ENCODE data around the gene EHD4.

EHD4 gene

DNA sequence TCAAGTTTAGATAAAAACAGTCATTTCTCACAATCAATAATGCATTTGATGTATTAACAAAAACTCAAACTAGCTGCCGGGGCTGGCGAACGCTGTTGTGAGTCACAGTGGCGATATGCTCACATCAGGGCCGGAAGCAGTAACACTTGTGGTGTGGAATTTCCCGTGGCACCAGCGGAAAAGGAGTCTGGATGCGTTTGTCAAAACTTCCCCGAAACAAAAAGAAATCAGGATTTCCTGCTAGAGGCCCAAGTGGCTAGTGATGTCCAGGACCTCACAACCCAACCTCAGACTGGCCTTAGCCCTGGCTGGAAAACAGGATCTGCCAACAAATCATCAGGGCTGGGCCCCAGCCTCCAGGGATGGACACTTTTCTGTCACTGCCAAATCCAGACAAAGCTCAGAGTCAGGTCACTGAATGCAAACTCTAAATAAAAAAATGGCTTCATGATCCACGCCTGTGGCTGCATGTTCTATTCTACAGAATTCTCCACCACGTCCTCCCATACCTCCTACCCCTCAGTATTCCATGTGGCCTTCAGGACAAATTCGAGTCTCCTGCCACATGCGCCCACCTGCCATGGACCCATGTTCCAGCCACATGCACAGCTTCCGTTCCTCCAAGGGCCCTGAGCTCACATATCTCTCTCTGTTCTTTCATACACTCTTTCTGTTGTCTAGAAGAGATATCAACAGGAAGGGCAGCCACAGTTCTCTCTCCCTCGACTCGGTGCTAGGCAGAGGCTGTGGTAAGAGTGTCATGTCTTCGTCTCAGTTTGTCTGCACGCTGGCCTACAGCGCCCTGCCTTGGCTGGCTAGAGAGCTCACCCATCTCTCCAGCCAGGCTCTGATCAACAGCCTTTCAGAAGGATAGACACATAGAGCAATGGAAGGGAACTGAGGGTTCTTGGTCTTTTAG lies 35.4 kb downstream of the EHD4 start:
- DNase-seq (ENCODE audit: low read depth), result peak; percentile 31

DNA sequence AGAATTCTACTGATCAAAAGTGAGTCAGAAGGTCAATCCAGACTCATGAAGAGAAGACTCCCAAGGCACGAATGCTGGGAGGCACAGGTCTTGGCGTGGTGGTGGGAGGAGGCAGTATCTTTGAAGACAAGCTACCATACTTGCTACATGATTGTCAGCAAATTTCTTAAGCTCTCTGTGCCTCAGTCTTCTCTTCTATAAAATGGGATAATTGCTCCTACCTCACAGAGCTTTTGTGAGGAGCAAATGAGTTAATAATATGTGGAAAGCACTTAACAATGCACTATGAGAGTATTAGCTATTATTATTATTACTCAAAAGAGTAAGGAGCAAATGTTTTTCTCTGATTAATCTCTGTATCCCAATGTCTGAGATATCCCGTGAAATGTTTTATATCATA lies 36.2 kb downstream of the EHD4 start:
- DNase-seq (ENCODE audit: low read depth), result no peak

DNA sequence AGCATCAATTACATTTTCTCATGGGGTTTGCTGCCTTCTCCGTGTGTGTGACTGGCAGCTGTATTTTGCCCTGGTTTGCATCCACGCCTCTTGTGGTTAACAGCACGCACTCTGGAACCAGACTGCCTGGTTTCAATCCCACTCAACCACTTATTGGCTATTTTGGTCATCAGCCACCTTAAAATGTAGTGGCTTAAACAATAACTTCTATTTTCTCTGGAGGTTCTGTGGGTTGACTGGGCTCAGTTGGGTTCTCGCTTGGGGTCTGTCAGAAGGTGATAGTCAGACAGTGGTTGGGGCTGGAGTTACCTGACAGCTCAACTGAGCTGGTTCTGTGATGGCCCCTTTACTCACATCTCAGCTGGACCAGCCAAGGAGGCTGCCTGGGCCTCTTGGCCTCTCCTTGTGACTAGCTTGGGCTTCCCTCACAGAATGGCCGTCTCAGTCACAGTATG lies 36.8 kb downstream of the EHD4 start:
- no peak for DNase-seq (ENCODE audit: low read depth)

DNA sequence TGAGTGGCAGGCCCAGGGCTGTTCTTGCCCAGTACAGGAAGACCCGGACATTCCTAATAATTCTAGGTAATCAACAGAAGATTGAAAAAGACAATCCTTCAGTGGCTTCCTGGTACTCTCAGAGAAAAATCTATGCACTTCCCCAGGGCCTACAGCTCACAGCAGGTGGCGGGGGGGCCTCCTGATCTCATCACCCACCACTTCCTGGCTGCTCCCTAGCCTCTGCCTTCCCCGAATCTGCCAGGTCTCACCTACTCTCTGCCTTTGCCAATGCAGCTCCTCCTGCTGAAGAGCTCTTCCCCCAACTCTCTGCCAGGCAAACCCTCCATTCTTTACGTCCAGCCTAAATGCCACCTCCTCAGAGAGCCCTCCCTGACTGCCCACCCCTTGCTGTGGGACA lies 37.5 kb downstream of the EHD4 start:
- DNase-seq (ENCODE audit: low read depth), result peak; percentile 86

DNA sequence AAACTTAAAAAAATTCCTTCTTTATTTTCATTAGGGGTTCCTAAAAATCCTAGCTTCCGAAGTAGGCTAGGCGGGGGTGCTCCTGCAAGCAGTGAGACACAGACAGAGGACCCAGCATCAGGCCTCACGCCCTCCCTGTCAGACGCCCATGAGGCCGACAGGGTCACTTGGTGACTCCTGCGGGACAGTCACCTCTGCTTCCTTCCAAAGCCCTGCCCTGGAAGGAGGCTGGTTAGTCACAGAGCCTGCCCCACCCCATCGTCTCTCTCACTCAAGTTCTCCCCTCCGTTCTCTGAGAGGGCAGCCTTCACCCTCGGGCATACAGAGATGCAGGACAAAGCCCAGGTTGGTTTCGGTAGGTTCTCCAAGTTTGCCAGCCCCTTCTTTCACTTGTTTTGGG lies 38.6 kb downstream of the EHD4 start:
- DNase-seq (ENCODE audit: low read depth), result peak; percentile 88

DNA sequence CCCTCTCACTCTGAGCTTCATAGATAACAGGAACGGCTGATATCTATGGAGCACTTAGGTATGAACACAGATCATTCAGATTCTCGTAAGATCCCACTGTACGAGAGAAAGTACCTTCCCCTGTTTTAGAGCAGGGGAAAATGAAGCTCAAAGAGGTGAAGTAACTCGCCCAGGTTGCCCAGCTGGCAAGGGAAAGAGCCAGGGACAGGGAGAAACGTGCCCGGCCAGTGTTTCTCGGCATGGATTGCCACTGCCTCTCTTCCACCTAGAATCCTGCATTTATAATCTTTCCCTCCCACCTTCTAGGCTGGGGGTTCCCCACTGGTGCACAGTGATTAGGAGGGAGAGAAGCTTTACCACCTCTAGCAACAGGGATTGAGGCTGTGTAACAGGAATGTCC lies 39.0 kb downstream of the EHD4 start:
- DNase-seq (ENCODE audit: low read depth), result no peak

DNA sequence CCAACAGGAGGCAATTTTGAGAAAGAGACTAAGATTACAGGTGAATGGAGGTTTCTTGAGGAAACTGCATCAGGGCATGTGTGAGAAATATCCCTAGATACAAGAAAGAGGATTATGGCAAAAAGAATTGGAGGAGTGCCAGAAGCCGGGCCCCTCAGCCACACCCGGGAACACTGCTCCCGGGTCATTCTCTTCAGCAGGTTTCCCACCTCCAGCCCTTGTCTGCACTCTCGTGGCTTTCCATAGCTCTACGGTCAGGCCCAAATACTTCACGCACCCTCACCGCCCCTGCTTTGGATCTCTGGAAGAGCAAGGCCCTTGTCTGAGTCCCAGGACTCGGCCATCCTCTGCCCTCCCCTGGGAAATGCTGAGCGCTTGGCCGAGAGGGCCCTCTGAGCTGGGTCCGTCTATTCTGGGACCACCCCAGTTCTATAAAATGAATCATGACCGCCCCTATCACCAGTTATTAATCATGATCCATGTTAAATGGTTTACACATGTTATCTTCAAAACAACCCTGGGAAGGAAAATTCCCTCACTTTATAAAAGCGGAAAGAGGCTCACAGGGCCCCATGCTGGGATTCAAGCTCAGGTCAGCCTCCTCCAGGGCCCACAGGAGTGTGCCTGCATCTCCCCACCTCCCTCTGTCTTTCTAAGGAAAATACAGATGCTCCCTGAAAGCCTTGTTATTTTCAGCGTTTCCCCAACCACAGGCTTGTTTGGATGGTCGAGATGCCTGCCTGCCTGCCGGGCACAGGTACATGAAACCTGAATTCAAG lies 39.7 kb downstream of the EHD4 start:
- DNase-seq (ENCODE audit: low read depth), result no peak

DNA sequence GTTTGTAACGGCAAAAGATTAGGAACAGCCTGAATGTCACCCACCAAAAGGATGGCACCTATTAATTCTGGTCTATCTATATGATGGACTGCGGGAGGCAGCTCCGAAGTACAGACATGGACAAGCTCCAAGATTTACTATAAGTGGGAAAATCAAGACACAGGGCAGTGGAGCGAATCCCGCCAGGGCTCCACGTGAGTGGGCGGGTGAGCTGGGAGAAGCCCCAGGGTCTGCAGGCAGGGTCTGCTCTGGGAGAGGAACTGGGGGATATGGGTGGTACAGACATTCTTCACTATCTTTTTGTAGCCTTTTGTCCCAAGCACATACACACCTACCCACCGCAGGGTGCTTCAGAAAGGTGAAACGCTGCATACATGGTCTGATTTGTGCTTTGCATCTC lies 40.3 kb downstream of the EHD4 start:
- DNase-seq (ENCODE audit: low read depth), result no peak

DNA sequence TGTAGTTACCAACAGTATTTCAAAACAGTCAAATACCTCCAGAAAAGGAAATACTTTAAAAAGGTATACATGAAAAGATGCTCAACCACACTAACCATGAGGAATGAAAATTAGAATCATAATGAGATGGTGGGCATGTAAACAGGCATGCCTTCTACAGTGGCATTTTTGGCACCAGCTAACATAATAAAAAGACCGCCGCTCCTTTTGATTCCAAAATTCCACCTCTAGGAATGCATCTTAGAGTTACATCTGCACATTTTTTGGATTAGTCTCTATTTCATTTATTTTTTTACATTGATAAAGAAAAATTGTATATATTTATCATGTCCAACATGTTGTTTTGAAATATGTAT lies 41.5 kb downstream of the EHD4 start:
- DNase-seq (ENCODE audit: low read depth), result no peak

DNA sequence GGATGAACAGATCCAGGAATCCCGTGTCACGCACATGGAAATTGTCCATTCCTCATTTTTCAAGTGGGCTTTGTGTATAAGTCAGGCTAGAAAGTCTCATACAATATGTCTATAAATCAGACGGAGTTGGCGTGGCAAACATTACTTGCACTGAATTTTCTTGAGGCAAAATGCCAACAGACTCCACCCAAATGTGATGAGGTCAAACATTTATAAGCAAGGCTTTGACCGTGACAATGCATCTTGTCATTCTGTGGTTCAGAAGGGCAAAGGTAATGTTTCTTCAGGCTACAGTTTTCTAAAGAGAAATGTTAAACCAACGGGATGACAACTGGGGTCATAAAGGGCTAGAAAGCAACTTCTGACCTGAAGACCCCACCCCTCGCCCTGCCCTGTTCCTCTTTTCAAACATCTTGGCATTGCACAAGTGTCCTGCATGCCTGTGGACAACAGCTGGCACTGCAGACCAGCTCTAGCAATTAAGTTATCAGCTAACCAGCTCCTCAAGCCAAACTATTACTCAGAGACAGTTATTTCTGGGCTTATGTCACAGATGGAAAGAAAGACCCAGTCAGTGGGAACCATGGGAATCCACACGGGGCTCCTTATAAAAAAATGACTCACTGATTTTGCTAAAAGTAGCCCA lies 42.0 kb downstream of the EHD4 start:
- DNase-seq (ENCODE audit: low read depth), result peak; percentile 94

DNA sequence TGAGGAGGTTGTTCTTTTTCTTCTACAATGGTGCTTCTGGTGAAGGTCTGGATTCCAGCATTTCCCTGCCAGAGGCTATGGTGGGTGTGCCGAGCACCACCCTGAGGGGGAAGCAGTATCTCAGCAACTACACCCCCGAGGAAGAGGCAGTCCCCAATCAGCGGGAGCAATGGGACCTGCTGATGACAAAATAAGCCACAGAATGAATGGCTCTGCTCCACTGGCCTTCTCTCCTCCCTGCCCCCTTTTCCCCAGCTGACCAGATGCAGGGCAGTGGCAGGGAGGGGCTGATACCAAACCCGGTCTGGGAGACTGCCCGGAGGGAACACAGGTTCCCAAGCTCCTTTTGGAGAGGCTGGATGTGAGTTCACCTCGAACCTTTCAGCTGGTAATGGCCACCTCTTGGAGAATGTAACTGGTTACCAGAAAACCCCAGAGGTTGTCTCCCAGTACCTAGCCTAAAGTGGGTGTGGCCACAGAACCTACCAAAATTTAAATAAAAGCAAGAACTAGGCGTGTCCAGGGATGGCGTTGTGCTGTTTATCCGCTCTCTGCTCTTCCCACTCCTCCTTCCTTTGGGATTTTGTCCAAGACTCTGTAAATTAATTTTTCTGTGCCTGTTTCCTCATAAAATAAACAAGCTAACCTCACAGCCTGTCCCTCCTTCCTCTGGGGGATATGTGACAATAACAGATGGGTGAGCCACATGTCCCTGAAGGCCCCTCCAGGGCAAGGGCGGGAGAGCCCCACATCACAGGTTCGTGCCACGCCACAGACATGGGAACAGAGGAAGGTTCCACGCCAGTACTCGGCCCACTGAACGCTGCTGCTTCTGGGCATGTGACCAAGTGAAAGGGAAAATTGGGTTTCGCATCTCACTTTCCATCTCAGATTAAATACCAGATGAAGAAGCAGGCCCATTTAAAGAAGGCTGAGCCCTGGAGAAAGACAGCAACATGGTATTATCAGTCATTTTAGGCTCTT lies 43.4 kb downstream of the EHD4 start:
- no peak for DNase-seq (ENCODE audit: low read depth)

DNA sequence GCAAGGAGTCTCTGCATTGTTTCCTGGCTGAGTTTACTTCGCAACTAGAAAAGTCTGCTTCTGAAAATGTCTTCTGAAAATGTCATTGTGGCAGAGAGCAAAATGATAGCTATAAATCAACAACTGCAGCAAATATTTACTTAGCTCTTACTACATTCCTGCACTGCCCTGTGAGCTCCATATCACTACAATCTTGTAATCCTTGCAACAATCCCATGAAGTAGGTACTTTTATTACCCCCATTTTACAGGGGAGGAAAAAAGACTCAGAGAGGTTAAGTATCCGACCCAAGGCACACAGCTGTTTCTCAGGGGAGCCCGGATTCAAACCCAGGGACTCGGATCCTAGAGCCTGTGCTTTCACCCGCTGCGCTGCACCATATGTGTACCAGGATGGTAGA lies 44.3 kb downstream of the EHD4 start:
- DNase-seq (ENCODE audit: low read depth), result no peak

DNA sequence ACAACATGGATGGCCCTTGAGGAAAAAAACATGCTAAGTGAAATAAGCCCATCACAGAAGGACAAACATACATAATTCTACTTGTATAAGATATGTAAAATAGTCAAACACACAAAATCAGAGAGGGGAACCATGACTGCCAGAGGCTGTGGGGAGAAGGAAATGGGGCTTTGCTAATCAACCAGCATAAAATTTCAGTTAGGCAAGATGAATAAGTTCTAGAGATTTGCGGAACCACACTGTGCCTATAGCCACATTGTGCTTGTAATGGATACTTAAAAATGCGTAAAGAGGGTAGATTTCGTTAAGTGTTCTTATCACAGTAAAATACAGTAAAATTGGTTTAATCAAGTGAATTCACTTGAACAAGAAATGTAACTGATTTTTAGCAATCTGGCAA lies 44.8 kb downstream of the EHD4 start:
- no peak for DNase-seq (ENCODE audit: low read depth)

DNA sequence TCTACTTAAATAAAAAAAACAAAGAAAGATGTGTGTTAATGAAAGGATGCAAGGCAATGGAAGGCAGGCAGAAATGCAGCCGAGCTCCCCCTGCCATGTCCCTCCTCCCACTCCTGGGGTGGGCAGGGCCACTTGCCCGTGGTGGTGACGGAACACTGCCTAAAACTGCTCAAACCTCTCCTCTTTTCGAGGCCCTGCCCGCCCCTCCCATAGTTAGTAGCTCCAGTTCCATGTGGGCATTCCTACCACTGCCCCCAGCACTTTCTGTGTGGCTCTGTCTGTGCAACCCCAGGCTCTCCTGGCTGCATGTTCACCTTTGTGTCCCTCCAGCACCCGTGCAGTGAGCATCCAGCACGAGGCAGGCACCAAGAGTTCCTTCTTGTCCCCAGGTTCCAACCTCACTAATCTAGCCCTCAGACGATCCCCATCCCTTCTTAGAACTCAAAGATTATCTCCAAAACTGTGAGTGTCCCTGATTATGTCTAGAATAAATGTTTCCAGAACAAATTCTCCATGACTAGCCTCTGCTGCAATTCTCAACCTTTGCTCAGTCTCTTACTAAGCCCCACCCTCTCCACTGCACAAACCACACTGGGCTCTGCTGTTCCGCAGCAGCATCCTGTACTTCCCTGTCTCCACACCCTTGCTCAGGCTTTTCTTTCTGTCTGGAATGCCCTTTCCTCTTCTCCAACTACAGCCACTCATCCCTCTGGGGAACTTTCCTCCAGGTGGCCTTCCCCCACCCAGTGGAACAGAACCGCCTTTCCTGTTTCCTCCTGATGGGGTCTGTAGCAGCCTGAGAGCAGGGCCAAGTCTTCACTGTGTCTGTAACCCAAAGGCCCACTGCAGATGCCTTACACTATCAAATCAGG lies 45.9 kb downstream of the EHD4 start:
- DNase-seq (ENCODE audit: low read depth), result no peak

DNA sequence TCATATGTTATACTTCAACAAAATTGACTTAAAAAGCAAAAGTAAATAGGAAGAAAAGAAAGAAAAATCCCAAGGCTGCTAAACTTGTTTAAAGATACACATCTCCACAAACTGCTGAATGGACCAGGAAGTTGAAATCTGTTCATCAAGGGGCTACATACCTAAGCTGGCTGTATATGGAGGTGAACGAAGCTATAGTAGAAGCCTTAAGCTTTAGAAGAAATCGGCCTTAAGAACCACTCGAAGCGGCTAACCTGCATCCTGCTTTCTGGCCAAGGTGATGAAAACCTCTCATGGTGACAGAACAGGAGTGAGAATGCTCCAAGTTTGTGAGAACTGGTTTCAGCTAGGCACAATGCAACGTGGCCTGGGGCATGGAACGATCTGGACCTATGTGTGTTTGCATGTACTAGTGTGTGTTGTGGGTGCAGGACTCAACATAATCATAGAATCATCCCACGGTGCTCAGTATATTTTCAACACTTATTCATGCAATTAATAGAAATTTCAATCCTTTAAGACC lies 47.2 kb downstream of the EHD4 start:
- no peak for DNase-seq (ENCODE audit: low read depth)

DNA sequence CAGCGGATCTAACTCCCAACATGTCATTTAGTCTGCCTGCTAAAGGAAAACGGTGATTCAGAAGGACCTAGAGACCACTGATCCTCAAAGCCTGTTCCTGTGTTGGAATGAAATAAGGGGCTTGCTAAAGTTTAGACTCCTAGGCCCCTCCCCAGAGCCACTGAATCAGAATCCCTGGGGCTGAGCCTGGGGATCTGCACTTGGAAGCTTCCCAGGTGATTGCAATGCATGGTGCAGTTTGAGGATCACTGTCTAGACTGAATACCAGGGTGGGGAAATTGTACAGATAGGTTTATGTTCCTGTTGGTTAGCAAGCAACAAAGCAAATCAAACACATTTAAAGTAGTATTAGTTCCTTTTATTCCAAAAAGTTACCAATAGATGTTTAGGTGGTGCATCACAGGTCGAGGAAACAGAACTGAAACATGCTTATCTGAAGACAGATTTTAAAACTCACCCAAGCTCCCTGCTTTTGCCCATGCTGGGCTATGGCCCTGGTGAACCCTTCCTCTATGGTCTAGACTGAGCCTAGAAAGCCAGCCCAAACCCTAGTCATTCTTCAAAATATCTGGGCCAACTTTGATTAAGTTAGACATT lies 48.9 kb downstream of the EHD4 start:
- DNase-seq (ENCODE audit: low read depth), result no peak

DNA sequence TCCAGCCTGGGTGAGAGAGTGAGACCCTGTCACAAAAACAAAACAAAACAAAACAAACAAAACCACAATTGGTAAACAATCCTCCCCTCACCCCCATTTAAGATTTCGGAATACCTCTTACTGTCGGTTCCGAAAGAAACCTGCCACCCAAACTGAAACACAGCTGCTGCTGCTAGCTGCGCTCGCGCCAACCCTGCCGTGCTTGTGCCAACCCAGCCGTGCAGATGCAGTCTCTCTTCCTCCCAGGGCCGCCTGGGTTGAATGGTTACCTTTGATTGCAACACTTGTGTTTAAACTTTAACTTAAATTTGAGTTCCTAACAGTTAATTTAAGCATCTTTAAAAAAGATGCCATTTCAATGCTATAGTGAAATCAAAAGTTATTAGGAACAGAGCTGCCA lies 50.0 kb downstream of the EHD4 start:
- no peak for DNase-seq (ENCODE audit: low read depth)

DNA sequence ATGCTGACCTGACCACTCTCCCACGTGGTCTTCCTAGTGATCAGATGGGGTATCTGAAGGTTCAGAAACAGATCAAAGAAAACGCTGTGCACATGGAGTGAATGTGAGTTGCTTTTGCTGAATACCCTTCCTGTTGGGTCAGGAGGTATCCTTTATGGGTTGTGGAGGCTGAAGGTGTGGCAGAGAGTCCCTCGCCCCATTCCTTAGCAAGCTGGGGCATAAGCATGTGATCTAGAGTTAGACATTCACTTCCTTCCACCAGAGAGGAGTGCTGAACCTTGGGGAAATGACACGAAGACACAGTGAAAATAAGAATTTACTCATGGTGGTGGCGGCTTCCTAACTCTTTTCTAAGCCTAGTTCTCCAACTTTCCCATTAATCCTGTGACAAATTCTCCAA lies 50.7 kb downstream of the EHD4 start:
- no peak for DNase-seq (ENCODE audit: low read depth)

DNA sequence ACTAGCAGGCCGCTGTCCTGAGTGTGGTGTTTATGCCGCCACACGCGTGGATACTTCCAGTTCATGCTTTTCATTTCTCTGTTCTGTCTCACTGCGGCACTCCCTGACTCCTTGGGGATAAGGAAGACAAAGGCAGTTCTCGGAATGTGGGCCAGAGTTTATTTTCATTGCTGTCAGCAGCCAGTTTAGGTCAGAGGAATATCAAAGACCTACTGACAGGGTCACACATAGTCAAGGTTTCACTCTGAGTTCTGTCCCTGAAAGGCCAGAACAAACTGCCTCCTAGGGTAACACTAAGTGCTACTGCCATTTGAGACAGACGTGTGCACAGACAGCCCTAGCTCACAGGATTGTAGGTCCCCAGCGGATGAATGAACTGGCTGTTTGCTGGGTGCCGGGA lies 51.2 kb downstream of the EHD4 start:
- DNase-seq (ENCODE audit: low read depth), result no peak

DNA sequence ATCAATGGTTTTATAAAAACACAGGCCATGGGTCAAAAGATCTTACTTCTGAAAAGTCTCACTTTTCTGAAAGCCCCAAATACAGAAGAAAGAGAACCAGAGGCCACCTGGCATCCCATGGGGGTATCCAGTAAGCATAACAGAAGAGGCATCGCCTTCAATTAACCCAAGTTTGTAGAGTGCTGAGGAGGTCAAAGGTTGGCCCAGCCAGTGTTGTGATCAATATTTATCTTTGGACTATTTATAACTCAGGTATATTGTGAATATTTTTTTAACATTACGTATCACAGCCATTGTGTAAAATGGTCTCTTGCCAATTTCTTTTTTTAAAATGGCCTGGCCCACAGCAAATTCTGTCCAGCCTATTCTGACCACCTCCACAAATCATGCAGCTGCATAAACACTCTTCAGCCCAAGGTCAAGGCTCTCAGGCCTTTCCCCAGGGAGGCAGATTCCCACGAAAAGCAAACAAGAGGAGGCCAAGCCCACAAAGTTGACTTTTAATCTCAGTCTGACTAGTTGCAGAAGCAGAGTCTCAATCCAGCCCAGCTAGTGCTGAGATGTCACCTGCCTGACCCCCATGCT lies 52.3 kb downstream of the EHD4 start:
- no peak for DNase-seq (ENCODE audit: low read depth)
